Measurements from ENCODE around the gene EIF2S3. TPM values are rescaled to one million over a fixed set of nuclear protein-coding genes. Genes with fewer than 3 reads are reported as not detected.

The EIF2S3 gene
- polyA plus RNA-seq, 3 donors, result 87.1 to 157 (median 87.2) TPM

GRCh38 chrX:24099394-24099793 lies 44.6 kb downstream of the EIF2S3 start:
- TF ChIP-seq, protein P1, sequence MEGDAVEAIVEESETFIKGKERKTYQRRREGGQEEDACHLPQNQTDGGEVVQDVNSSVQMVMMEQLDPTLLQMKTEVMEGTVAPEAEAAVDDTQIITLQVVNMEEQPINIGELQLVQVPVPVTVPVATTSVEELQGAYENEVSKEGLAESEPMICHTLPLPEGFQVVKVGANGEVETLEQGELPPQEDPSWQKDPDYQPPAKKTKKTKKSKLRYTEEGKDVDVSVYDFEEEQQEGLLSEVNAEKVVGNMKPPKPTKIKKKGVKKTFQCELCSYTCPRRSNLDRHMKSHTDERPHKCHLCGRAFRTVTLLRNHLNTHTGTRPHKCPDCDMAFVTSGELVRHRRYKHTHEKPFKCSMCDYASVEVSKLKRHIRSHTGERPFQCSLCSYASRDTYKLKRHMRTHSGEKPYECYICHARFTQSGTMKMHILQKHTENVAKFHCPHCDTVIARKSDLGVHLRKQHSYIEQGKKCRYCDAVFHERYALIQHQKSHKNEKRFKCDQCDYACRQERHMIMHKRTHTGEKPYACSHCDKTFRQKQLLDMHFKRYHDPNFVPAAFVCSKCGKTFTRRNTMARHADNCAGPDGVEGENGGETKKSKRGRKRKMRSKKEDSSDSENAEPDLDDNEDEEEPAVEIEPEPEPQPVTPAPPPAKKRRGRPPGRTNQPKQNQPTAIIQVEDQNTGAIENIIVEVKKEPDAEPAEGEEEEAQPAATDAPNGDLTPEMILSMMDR (IDR thresholded peaks at IDR 0.05), result no peak
- Mint-ChIP-seq H3K9me3 (peaks cover 0 to 2% (median 0%) of the 10 kb centered on the region in 7 donors), H3K27me3 (ENCODE audit: low read depth in 3 of 3) (peaks cover 0 to 40% (median 3%) of the 10 kb centered on the region in 3 donors), H3K36me3 (no peaks in the 10 kb centered on the region), H3K4me3 (no peak overlapping the region), H3K4me1 (no peaks in the 10 kb centered on the region), H3K27ac (no peak overlapping the region)
- Histone ChIP-seq H3K27me3 (ENCODE audit: control insufficient read depth in 2 of 2, insufficient read depth in 2 of 2, low read length in 2 of 2) (peaks cover 0 to 33% of the 10 kb centered on the region in 2 donors), H3K9ac (ENCODE audit: insufficient read depth, low read length, poor library complexity, severe bottlenecking) (no peak overlapping the region), H3K9me3 (replicated peaks in 1 of 2; ENCODE audit: control insufficient read depth in 1 of 2, insufficient read depth in 1 of 2, low read length in 2 of 2) (no peaks in the 10 kb centered on the region), H4K20me1 (ENCODE audit: insufficient read depth, low read length) (no peaks in the 10 kb centered on the region), H3K27ac (ENCODE audit: low read depth in 1 of 2, low read length in 2 of 2) (no peak overlapping the region), H3K4me3 (replicated peaks in 1 of 3; ENCODE audit: low read depth in 2 of 3, low read length in 3 of 3) (no peak overlapping the region), H3K4me2 (replicated peaks; ENCODE audit: extremely low read depth, low read length, poor library complexity, severe bottlenecking) (no peak overlapping the region), H3K36me3 (replicated peaks in 1 of 2; ENCODE audit: control insufficient read depth in 1 of 2, insufficient read depth in 2 of 2, low read length in 2 of 2) (no peaks in the 10 kb centered on the region), H2AFZ (ENCODE audit: insufficient read depth, low read depth, low read length, poor library complexity, severe bottlenecking) (no peak overlapping the region), H3K4me1 (ENCODE audit: control insufficient read depth in 1 of 2, insufficient read depth in 2 of 2, low read length in 2 of 2) (no peaks in the 10 kb centered on the region), H3K79me2 (ENCODE audit: insufficient read depth, low read length) (no peaks in the 10 kb centered on the region)
- intact Hi-C loops (cut with micrococcal nuclease), result no loop called here
- WGBS (ENCODE audit: insufficient coverage), result no CpG with 5 or more reads among the region's 6 CpGs
- no peak for DNase-seq

GRCh38 chrX:24100713-24101112 lies 46.0 kb downstream of the EIF2S3 start:
- TF ChIP-seq, protein P1 (IDR thresholded peaks at IDR 0.05), result no peak
- H3K9ac ChIP-seq (ENCODE audit: insufficient read depth, low read length, poor library complexity, severe bottlenecking), result no peak overlapping the region
- peaks cover 0 to 47% (median 3%) of the 10 kb centered on the region in 3 donors for H3K27me3 Mint-ChIP-seq (ENCODE audit: low read depth in 3 of 3)
- H3K36me3 Mint-ChIP-seq, result no peaks in the 10 kb centered on the region
- no peaks in the 10 kb centered on the region for H3K9me3 ChIP-seq (replicated peaks in 1 of 2; ENCODE audit: control insufficient read depth in 1 of 2, insufficient read depth in 1 of 2, low read length in 2 of 2)
- H3K27ac Mint-ChIP-seq, result no peak overlapping the region
- H3K27me3 ChIP-seq (ENCODE audit: control insufficient read depth in 2 of 2, insufficient read depth in 2 of 2, low read length in 2 of 2), result peaks cover 0 to 32% of the 10 kb centered on the region in 2 donors
- intact Hi-C loops (cut with micrococcal nuclease), result no loop called here
- H3K4me3 Mint-ChIP-seq, result no peak overlapping the region
- no peaks in the 10 kb centered on the region for H3K4me1 ChIP-seq (ENCODE audit: control insufficient read depth in 1 of 2, insufficient read depth in 2 of 2, low read length in 2 of 2)
- H3K36me3 ChIP-seq (replicated peaks in 1 of 2; ENCODE audit: control insufficient read depth in 1 of 2, insufficient read depth in 2 of 2, low read length in 2 of 2), result no peaks in the 10 kb centered on the region
- no peak overlapping the region for H3K4me3 ChIP-seq (replicated peaks in 1 of 3; ENCODE audit: low read depth in 2 of 3, low read length in 3 of 3)
- H3K4me2 ChIP-seq (replicated peaks; ENCODE audit: extremely low read depth, low read length, poor library complexity, severe bottlenecking), result no peak overlapping the region
- no CpG with 5 or more reads among the region's 2 CpGs for whole genome bisulfite sequencing (ENCODE audit: insufficient coverage)
- H3K27ac ChIP-seq (ENCODE audit: low read depth in 1 of 2, low read length in 2 of 2), result no peak overlapping the region
- H3K79me2 ChIP-seq (ENCODE audit: insufficient read depth, low read length), result no peaks in the 10 kb centered on the region
- no peak overlapping the region for H2AFZ ChIP-seq (ENCODE audit: insufficient read depth, low read depth, low read length, poor library complexity, severe bottlenecking)
- H3K9me3 Mint-ChIP-seq, result peaks cover 0 to 2% (median 0%) of the 10 kb centered on the region in 7 donors
- no peaks in the 10 kb centered on the region for H3K4me1 Mint-ChIP-seq
- no peaks in the 10 kb centered on the region for H4K20me1 ChIP-seq (ENCODE audit: insufficient read depth, low read length)
- DNase-seq, result no peak
